ENCODE results near the gene GAREM1.
"Not testable (repeated sequence)": the region's sequence is repeated elsewhere in the genome, so short reads cannot be mapped to it uniquely, and the experiment has no call there.

GAREM1 gene

GRCh38 chr18:32237049-32237448, 233.6 kb downstream of the GAREM1 start:
- H3K27me3 ChIP-seq (ENCODE audit: control insufficient read depth in 2 of 2, insufficient read depth in 2 of 2, low read length in 2 of 2) = no peaks in the 10 kb centered on the region

GRCh38 chr18:32233348-32233747, 237.3 kb downstream of the GAREM1 start:
- H3K9me3 ChIP-seq (ENCODE audit: control insufficient read depth in 2 of 2, low read length in 2 of 2); H3K36me3 ChIP-seq (ENCODE audit: control insufficient read depth in 2 of 2, insufficient read depth in 2 of 2, low read length in 2 of 2); H3K4me3 ChIP-seq (ENCODE audit: low read length in 2 of 2); H3K27ac ChIP-seq (ENCODE audit: low read depth in 2 of 2, low read length in 2 of 2); H3K9ac ChIP-seq (ENCODE audit: low read depth in 1 of 2, low read length in 2 of 2); H3K27me3 ChIP-seq (ENCODE audit: control insufficient read depth in 2 of 2, insufficient read depth in 2 of 2, low read length in 2 of 2); H3K4me1 ChIP-seq (ENCODE audit: control insufficient read depth in 2 of 2, insufficient read depth in 2 of 2, low read length in 2 of 2): not testable (repeated sequence)

More at GRCh38 chr18:32237049-32237448, 233.6 kb downstream of the GAREM1 start:
- H3K9ac ChIP-seq (ENCODE audit: low read depth in 1 of 2, low read length in 2 of 2) = no peak overlapping the region
- H3K27ac ChIP-seq (ENCODE audit: low read depth in 2 of 2, low read length in 2 of 2) = no peak overlapping the region
- H3K36me3 ChIP-seq (ENCODE audit: control insufficient read depth in 2 of 2, insufficient read depth in 2 of 2, low read length in 2 of 2) = no peaks in the 10 kb centered on the region
- peaks cover 0 to 11% of the 10 kb centered on the region in 2 donors for H3K4me1 ChIP-seq (ENCODE audit: control insufficient read depth in 2 of 2, insufficient read depth in 2 of 2, low read length in 2 of 2)
- no peaks in the 10 kb centered on the region for H3K9me3 ChIP-seq (ENCODE audit: control insufficient read depth in 2 of 2, low read length in 2 of 2)
- H3K4me3 ChIP-seq (ENCODE audit: low read length in 2 of 2) = no peak overlapping the region

GRCh38 chr18:32219431-32220018, 251.2 kb downstream of the GAREM1 start:
- no peaks in the 10 kb centered on the region for H3K36me3 ChIP-seq (ENCODE audit: control insufficient read depth in 2 of 2, insufficient read depth in 2 of 2, low read length in 2 of 2)
- H3K9ac ChIP-seq (ENCODE audit: low read depth in 1 of 2, low read length in 2 of 2) = no peak overlapping the region
- H3K27ac ChIP-seq (ENCODE audit: low read depth in 2 of 2, low read length in 2 of 2) = no peak overlapping the region
- no peaks in the 10 kb centered on the region for H3K9me3 ChIP-seq (ENCODE audit: control insufficient read depth in 2 of 2, low read length in 2 of 2)
- H3K4me3 ChIP-seq (ENCODE audit: low read length in 2 of 2) = no peak overlapping the region
- no peaks in the 10 kb centered on the region for H3K27me3 ChIP-seq (ENCODE audit: control insufficient read depth in 2 of 2, insufficient read depth in 2 of 2, low read length in 2 of 2)
- H3K4me1 ChIP-seq (ENCODE audit: control insufficient read depth in 2 of 2, insufficient read depth in 2 of 2, low read length in 2 of 2) = no peaks in the 10 kb centered on the region

GRCh38 chr18:32216390-32216789, 254.3 kb downstream of the GAREM1 start:
- Histone ChIP-seq H3K36me3 (ENCODE audit: control insufficient read depth in 2 of 2, insufficient read depth in 2 of 2, low read length in 2 of 2) (no peaks in the 10 kb centered on the region), H3K4me1 (ENCODE audit: control insufficient read depth in 2 of 2, insufficient read depth in 2 of 2, low read length in 2 of 2) (no peaks in the 10 kb centered on the region), H3K27me3 (ENCODE audit: control insufficient read depth in 2 of 2, insufficient read depth in 2 of 2, low read length in 2 of 2) (no peaks in the 10 kb centered on the region), H3K9me3 (ENCODE audit: control insufficient read depth in 2 of 2, low read length in 2 of 2) (no peaks in the 10 kb centered on the region), H3K27ac (ENCODE audit: low read depth in 2 of 2, low read length in 2 of 2) (no peak overlapping the region), H3K4me3 (ENCODE audit: low read length in 2 of 2) (no peak overlapping the region), H3K9ac (ENCODE audit: low read depth in 1 of 2, low read length in 2 of 2) (no peak overlapping the region)

- no peaks in the 10 kb centered on the region for H3K9me3 ChIP-seq (ENCODE audit: control insufficient read depth in 2 of 2, low read length in 2 of 2)
- H3K4me3 ChIP-seq (ENCODE audit: low read length in 2 of 2) = no peak overlapping the region
- H3K9ac ChIP-seq (ENCODE audit: low read depth in 1 of 2, low read length in 2 of 2) = no peak overlapping the region
- H3K36me3 ChIP-seq (ENCODE audit: control insufficient read depth in 2 of 2, insufficient read depth in 2 of 2, low read length in 2 of 2) = no peaks in the 10 kb centered on the region
- H3K27me3 ChIP-seq (ENCODE audit: control insufficient read depth in 2 of 2, insufficient read depth in 2 of 2, low read length in 2 of 2) = no peaks in the 10 kb centered on the region
- H3K4me1 ChIP-seq (ENCODE audit: control insufficient read depth in 2 of 2, insufficient read depth in 2 of 2, low read length in 2 of 2) = peaks cover 0 to 3% of the 10 kb centered on the region in 2 donors
- no peak overlapping the region for H3K27ac ChIP-seq (ENCODE audit: low read depth in 2 of 2, low read length in 2 of 2)
Observed at GRCh38 chr18:32213693-32214092, 257.0 kb downstream of the GAREM1 start.

All from mucosa of rectum (tissue), 2 donors.